HG03060 (cell line): ENCODE measurements around the gene NUDT3.
"Not testable (repeated sequence)": the region's sequence is repeated elsewhere in the genome, so short reads cannot be mapped to it uniquely, and the experiment has no call there.

ENCODE experiments used
- ATAC-seq: cut with Tn5 transposase; IDR thresholded peaks from one replicate; pipeline ENCODE4 v1.9.1; 2021; ENCODE audit warnings: low read depth, moderate number of reproducible peaks; ENCODE audit not compliant: unreplicated experiment

NUDT3 gene

GRCh38 chr6:34371865-34372264 is 20.6 kb downstream of the NUDT3 start:
- not testable (repeated sequence) for ATAC-seq

- no peak for ATAC-seq
Measured at GRCh38 chr6:34370361-34370760, 22.1 kb downstream of the NUDT3 start.

- ATAC-seq, result no peak
Measured at GRCh38 chr6:34369385-34369784, 23.1 kb downstream of the NUDT3 start.

- no peak for ATAC-seq
Measured at GRCh38 chr6:34366639-34366921, 25.9 kb downstream of the NUDT3 start.

- ATAC-seq, result not testable (repeated sequence)
Measured at GRCh38 chr6:34365781-34366638, 26.5 kb downstream of the NUDT3 start.

- not testable (repeated sequence) for ATAC-seq
Measured at GRCh38 chr6:34363681-34364075, 28.8 kb downstream of the NUDT3 start.

- ATAC-seq, result no peak
Measured at GRCh38 chr6:34362909-34363680, 29.4 kb downstream of the NUDT3 start.

GRCh38 chr6:34362176-34362575 is 30.3 kb downstream of the NUDT3 start:
- ATAC-seq, result no peak

GRCh38 chr6:34360556-34360955 is 31.9 kb downstream of the NUDT3 start:
- ATAC-seq, result no peak

GRCh38 chr6:34359418-34360158 is 32.9 kb downstream of the NUDT3 start:
- ATAC-seq, result no peak

- no peak for ATAC-seq
Measured at GRCh38 chr6:34358389-34358905, 34.0 kb downstream of the NUDT3 start.

GRCh38 chr6:34357937-34358336 is 34.5 kb downstream of the NUDT3 start:
- no peak for ATAC-seq

GRCh38 chr6:34355889-34356288 is 36.6 kb downstream of the NUDT3 start:
- no peak for ATAC-seq

- not testable (repeated sequence) for ATAC-seq
Measured at GRCh38 chr6:34354230-34354629, 38.2 kb downstream of the NUDT3 start.

GRCh38 chr6:34353530-34353929 is 38.9 kb downstream of the NUDT3 start:
- not testable (repeated sequence) for ATAC-seq

GRCh38 chr6:34352305-34352937 is 40.0 kb downstream of the NUDT3 start:
- no peak for ATAC-seq

GRCh38 chr6:34350934-34351217 is 41.6 kb downstream of the NUDT3 start:
- no peak for ATAC-seq

- no peak for ATAC-seq
Measured at GRCh38 chr6:34350137-34350933, 42.1 kb downstream of the NUDT3 start.

GRCh38 chr6:34349211-34349610 is 43.3 kb downstream of the NUDT3 start:
- no peak for ATAC-seq

- no peak for ATAC-seq
Measured at GRCh38 chr6:34347303-34347702, 45.2 kb downstream of the NUDT3 start.
